Measurements from ENCODE around the gene TEN1.
"Not testable (repeated sequence)": the region's sequence is repeated elsewhere in the genome, so short reads cannot be mapped to it uniquely, and the experiment has no call there.

The TEN1 gene

GRCh38 chr17:76034428-76035350, 55.6 kb downstream of the TEN1 start:
- DNase-seq (ENCODE audit: insufficient read length) (no peak), FAIRE-seq (no peak)
- TF ChIP-seq POLR2A (IDR thresholded peaks at IDR 0.05; ENCODE audit: low read depth, low read length) (no peak), TAF1 (IDR thresholded peaks at IDR 0.05; ENCODE audit: borderline replicate concordance, low read depth, low read length) (no peak), POLR2AphosphoS5 (IDR thresholded peaks at IDR 0.05; ENCODE audit: low read depth, low read length) (no peak)

- DNase-seq (ENCODE audit: insufficient read length) (no peak), FAIRE-seq (no peak)
- no peak for TF ChIP-seq POLR2AphosphoS5 (IDR thresholded peaks at IDR 0.05; ENCODE audit: low read depth, low read length)
- no peak for TF ChIP-seq TAF1 (IDR thresholded peaks at IDR 0.05; ENCODE audit: borderline replicate concordance, low read depth, low read length)
- TF ChIP-seq POLR2A (IDR thresholded peaks at IDR 0.05; ENCODE audit: low read depth, low read length) = no peak
These were observed 57.6 kb downstream of the TEN1 start for GRCh38 chr17:76036497-76037261.

GRCh38 chr17:76038050-76038449, 59.0 kb downstream of the TEN1 start:
- no peak for TF ChIP-seq POLR2A (IDR thresholded peaks at IDR 0.05; ENCODE audit: low read depth, low read length)
- no peak for TF ChIP-seq POLR2AphosphoS5 (IDR thresholded peaks at IDR 0.05; ENCODE audit: low read depth, low read length)
- TF ChIP-seq TAF1 (IDR thresholded peaks at IDR 0.05; ENCODE audit: borderline replicate concordance, low read depth, low read length) = no peak
- FAIRE-seq = no peak
- no peak for DNase-seq (ENCODE audit: insufficient read length)

- DNase-seq (ENCODE audit: insufficient read length) (no peak), FAIRE-seq (no peak)
- TF ChIP-seq POLR2AphosphoS5 (IDR thresholded peaks at IDR 0.05; ENCODE audit: low read depth, low read length) = no peak
- no peak for TF ChIP-seq POLR2A (IDR thresholded peaks at IDR 0.05; ENCODE audit: low read depth, low read length)
- no peak for TF ChIP-seq TAF1 (IDR thresholded peaks at IDR 0.05; ENCODE audit: borderline replicate concordance, low read depth, low read length)
These were observed 60.1 kb downstream of the TEN1 start for GRCh38 chr17:76039121-76039520.

GRCh38 chr17:76040376-76040775, 61.3 kb downstream of the TEN1 start:
- no peak for DNase-seq (ENCODE audit: insufficient read length)
- TF ChIP-seq POLR2A (IDR thresholded peaks at IDR 0.05; ENCODE audit: low read depth, low read length) (no peak), TAF1 (IDR thresholded peaks at IDR 0.05; ENCODE audit: borderline replicate concordance, low read depth, low read length) (no peak), POLR2AphosphoS5 (IDR thresholded peaks at IDR 0.05; ENCODE audit: low read depth, low read length) (no peak)
- no peak for FAIRE-seq

- not testable (repeated sequence) for FAIRE-seq
These were observed 63.8 kb downstream of the TEN1 start for GRCh38 chr17:76042868-76043267.

GRCh38 chr17:76044475-76045007, 65.5 kb downstream of the TEN1 start:
- DNase-seq (ENCODE audit: insufficient read length); FAIRE-seq: not testable (repeated sequence)

More at GRCh38 chr17:76042868-76043267, 63.8 kb downstream of the TEN1 start:
- DNase-seq (ENCODE audit: insufficient read length) = not testable (repeated sequence)

GRCh38 chr17:76046064-76046463, 67.0 kb downstream of the TEN1 start:
- FAIRE-seq = no peak
- no peak for TF ChIP-seq POLR2A (IDR thresholded peaks at IDR 0.05; ENCODE audit: low read depth, low read length)
- no peak for TF ChIP-seq POLR2AphosphoS5 (IDR thresholded peaks at IDR 0.05; ENCODE audit: low read depth, low read length)
- TF ChIP-seq TAF1 (IDR thresholded peaks at IDR 0.05; ENCODE audit: borderline replicate concordance, low read depth, low read length) = no peak
- DNase-seq (ENCODE audit: insufficient read length) = no peak

- FAIRE-seq = no peak
- no peak for TF ChIP-seq POLR2AphosphoS5 (IDR thresholded peaks at IDR 0.05; ENCODE audit: low read depth, low read length)
- TF ChIP-seq POLR2A (IDR thresholded peaks at IDR 0.05; ENCODE audit: low read depth, low read length) = no peak
- no peak for TF ChIP-seq TAF1 (IDR thresholded peaks at IDR 0.05; ENCODE audit: borderline replicate concordance, low read depth, low read length)
- no peak for DNase-seq (ENCODE audit: insufficient read length)
These were observed 69.1 kb downstream of the TEN1 start for GRCh38 chr17:76048025-76048605.

GRCh38 chr17:76048711-76049110, 69.7 kb downstream of the TEN1 start:
- DNase-seq (ENCODE audit: insufficient read length) (no peak), FAIRE-seq (no peak)
- no peak for TF ChIP-seq POLR2A (IDR thresholded peaks at IDR 0.05; ENCODE audit: low read depth, low read length)
- TF ChIP-seq TAF1 (IDR thresholded peaks at IDR 0.05; ENCODE audit: borderline replicate concordance, low read depth, low read length) = no peak
- no peak for TF ChIP-seq POLR2AphosphoS5 (IDR thresholded peaks at IDR 0.05; ENCODE audit: low read depth, low read length)

- DNase-seq (ENCODE audit: insufficient read length) (no peak), FAIRE-seq (no peak)
- no peak for TF ChIP-seq TAF1 (IDR thresholded peaks at IDR 0.05; ENCODE audit: borderline replicate concordance, low read depth, low read length)
- no peak for TF ChIP-seq POLR2A (IDR thresholded peaks at IDR 0.05; ENCODE audit: low read depth, low read length)
- no peak for TF ChIP-seq POLR2AphosphoS5 (IDR thresholded peaks at IDR 0.05; ENCODE audit: low read depth, low read length)
These were observed 70.2 kb downstream of the TEN1 start for GRCh38 chr17:76049239-76049638.

All from GM12892 (cell line).